PFSK-1 (cell line): ENCODE data around the gene TAS2R1.

ENCODE experiments used
- FOXP2 ChIP-seq: optimal IDR thresholded peaks from 2 replicates; pipeline ENCODE3; 2011; ENCODE audit warnings: borderline replicate concordance, control low read depth, inconsistent platforms; ENCODE audit not compliant: insufficient read depth; ENCODE audit errors: extremely low read length, extremely low read depth
- POLR2AphosphoS5 ChIP-seq: IDR thresholded peaks from 2 replicates; pipeline ENCODE4 v1.6.1; 2012; ENCODE audit warnings: low read depth, mild to moderate bottlenecking, control low read depth, low read length, moderate library complexity
- REST ChIP-seq, 2 experiments: IDR thresholded peaks; 2 replicates each; pipeline versions ENCODE4 v1.6.1 to v1.8.0; 2011 to 2012; ENCODE audit warnings: low read depth in 2 of 2, low read length in 2 of 2, control low read depth in 1 of 2, inconsistent platforms in 1 of 2, mild to moderate bottlenecking in 1 of 2, moderate library complexity in 1 of 2; ENCODE audit not compliant: insufficient read depth in 1 of 2
- SIN3A ChIP-seq: IDR thresholded peaks from 2 replicates; pipeline ENCODE4 v1.6.1; 2012; ENCODE audit warnings: mild to moderate bottlenecking, low read length, moderate library complexity, borderline replicate concordance; ENCODE audit not compliant: insufficient read depth
- TAF1 ChIP-seq: IDR thresholded peaks from 2 replicates; pipeline ENCODE4 v1.6.1; 2012; ENCODE audit warnings: low read length, control low read depth, borderline replicate concordance; ENCODE audit not compliant: insufficient read depth

The TAS2R1 gene

DNA sequence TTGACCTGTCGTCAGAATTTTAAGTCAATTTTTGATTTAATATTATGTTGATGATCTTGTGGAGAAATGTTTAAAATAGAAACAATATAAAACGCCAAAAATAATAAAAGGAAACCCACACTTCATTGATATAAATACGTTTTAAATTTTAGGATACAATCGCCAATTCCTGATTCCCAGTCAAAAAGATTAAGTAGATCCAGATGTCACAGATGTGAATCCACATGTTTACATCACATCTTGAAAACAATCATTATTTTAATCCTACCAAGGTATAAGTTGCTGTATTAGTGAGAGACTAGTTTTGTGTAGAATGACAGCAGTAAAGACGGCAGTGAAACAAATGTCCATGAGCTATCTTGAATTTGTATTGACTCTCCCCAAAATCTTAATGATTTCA lies 4.9 kb downstream of the TAS2R1 start:
- TF ChIP-seq FOXP2 (no peak), TAF1 (no peak), SIN3A (no peak), REST (IDR thresholded peaks at IDR 0.05; ENCODE audit: insufficient read depth in 1 of 2, low read depth in 2 of 2, low read length in 2 of 2) (no peak)

DNA sequence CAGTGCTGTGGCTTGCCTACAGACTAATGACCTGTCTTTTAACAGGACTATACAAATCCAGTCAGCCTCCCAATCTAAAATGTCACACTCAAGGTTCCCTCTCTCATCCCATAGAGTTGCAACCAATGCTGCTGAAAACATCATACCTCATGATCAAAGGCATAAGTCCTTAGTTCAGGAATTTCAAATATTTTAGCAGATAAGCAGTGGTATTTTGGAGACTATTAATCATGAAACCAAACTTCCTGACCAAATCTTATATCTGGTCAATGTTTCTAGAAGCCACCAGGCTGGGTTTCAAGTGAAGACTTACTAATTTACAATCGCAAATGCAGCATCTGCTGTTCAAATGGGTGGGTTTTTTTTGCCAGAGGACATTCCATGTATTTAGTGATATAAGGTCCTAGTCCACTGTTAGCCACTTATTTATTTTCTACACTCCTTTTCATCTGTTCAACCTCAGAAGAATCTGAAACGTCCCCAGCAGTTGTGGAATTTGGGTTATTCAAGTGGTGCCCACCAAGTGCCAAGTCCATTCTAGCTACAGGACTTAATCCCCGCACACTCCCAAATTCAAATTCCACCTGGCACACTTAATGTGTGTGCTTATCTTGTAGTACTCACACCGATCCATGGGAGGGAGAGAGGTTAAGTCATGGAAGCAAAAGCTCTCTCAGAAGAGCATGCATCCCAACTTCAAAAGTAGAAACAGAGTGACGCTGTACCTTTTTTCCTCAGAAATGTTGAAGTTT lies 5.8 kb downstream of the TAS2R1 start:
- no peak for TF ChIP-seq SIN3A
- no peak for TF ChIP-seq FOXP2
- no peak for TF ChIP-seq POLR2AphosphoS5
- no peak for TF ChIP-seq TAF1

- TF ChIP-seq TAF1 (no peak), FOXP2 (no peak), SIN3A (no peak), REST (IDR thresholded peaks at IDR 0.05; ENCODE audit: insufficient read depth in 1 of 2, low read depth in 2 of 2, low read length in 2 of 2) (no peak), POLR2AphosphoS5 (no peak)
These were observed 6.5 kb downstream of the TAS2R1 start for GRCh38 chr5:9623661-9624060.

DNA sequence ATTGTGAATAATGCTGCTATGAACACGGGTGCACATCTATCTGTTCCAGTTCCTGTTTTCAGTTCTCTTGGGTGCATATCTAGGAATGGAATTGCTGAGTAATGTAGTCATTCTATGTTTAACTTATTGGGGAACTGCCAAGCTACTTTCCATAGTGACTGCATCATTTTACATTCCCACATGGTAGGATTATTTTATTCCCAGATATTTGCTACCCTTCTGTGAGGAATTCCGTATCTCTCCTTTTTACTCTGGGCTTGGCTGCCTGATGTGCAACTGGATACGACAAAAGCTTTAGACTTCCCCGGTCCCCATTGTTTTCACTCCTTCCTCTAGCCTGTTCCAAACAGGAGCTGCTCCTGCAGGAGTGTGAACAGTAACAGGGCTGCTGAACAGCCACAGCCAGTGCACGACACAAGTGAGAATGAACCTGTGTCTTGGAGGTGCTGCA lies 7.2 kb downstream of the TAS2R1 start:
- TF ChIP-seq REST (IDR thresholded peaks at IDR 0.05; ENCODE audit: insufficient read depth in 1 of 2, low read depth in 2 of 2, low read length in 2 of 2) (no peak), FOXP2 (no peak), SIN3A (no peak), POLR2AphosphoS5 (no peak), TAF1 (no peak)

DNA sequence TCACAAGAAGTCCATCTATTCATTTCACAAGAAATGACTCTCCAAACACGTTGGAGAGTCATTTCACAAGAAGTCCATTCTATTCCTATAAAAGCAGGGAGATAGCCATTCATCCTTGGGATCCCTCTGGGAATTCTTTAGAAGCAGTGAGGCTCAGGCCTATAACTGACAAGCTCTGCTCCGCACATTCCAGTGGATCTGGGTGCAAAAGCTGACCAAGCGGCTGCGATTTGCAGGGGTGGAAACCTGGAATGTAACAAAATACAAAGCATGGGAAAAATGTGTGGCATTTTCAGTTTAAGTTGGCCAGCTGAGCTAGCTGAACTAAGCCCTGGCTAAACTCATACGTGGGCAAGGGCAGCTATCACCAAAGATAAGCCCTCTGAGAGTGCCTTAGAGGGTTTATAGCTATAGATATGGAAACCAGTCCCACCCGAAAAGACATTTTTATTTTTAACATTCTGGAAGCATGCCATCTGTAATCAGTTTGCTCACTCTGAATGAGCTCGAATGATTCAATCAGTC lies 8.7 kb downstream of the TAS2R1 start:
- TF ChIP-seq REST (IDR thresholded peaks at IDR 0.05; ENCODE audit: insufficient read depth in 1 of 2, low read depth in 2 of 2, low read length in 2 of 2), result no peak
